Stimulated activated CD8-positive, alpha-beta memory T cell treated with anti-CD3 and anti-CD28 coated beads, Interleukin-4, amount 100 ng/mL, for 48 hours (primary cell): ENCODE measurements around the gene FBXO9.
"Not testable (repeated sequence)": the region's sequence is repeated elsewhere in the genome, so short reads cannot be mapped to it uniquely, and the experiment has no call there.

Experiments used
- DNase-seq: peaks from one replicate; pipeline ENCODE4 v3.0.0-alpha.2; 2020

FBXO9 gene

DNA sequence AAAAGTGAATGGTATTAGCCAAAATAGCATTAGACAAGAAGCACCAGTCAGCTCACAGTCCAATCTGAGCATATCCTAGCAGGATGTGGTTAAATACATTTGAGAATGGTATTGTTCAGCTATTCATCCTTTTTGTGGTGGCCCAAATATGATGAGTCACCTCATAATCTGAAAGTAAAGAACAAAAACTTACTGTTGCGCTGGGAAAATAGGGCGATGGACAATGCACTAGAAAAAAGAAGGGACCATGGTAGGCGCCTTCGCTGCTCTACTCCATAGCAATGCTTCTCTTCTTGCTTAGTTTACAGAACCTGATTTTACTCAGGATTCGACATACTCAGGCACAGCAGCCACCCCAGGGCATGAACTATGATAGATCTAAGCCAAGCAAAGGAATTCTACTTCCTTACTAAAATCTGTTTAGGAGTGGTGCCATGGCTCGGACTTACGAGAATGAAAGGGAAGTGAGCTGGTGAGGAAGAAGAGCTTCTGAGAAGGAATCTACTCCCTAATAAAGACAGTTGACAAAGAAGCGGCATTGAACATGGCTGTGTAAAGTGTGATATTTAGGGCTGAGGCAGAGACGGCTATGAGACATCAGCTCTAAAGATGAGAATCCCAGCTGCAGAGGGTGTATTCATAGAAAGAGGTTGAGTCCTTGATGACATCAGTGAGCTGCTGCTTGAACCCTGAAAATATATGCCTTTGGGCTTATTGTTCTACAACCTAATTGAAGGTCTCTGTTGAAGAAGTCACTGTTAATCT is 16.6 kb upstream of the FBXO9 start:
- no peak for DNase-seq

- DNase-seq = no peak
Measured at GRCh38 chr6:53049415-53049814, 15.8 kb upstream of the FBXO9 start.

- DNase-seq = not testable (repeated sequence)
Measured at GRCh38 chr6:53052152-53052551, 13.1 kb upstream of the FBXO9 start.

DNA sequence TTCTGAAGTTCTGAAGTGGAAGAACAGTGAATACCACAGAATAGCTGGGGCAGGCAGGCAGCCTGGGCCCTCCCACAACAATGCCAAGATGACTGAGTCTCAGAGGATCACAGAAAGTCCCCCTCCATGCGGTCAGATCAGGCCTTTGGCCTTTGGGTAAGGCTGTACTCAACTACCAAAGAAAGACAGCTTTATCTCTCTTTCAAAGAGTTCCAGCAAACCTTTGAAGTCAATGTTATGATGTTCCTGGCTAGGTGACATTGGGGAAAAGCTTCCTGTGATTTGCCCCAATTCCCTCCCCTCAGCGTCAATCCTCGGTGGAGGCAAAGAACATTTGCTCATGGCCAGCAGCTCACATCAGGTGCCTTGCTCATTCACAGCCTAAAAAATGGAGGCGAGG is 10.7 kb upstream of the FBXO9 start:
- no peak for DNase-seq

DNA sequence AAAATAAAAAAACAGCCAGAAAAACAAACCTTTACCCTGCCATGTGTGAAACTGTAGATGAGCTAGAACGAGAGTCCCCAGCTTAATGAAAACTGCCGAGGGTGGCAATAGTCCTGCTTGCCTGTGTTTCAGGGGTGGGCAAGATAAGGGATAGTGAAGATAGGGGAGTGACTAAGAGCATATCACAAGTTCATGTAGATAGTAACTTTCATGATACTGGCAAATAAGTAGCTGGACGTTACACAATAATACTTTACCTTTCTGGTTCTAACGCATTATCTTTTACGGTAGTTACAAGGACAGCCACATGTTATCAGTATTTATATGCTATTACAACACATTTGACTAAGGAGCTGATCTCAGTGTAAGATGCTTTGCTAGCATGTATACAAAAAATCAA is 9.3 kb upstream of the FBXO9 start:
- DNase-seq = no peak

DNA sequence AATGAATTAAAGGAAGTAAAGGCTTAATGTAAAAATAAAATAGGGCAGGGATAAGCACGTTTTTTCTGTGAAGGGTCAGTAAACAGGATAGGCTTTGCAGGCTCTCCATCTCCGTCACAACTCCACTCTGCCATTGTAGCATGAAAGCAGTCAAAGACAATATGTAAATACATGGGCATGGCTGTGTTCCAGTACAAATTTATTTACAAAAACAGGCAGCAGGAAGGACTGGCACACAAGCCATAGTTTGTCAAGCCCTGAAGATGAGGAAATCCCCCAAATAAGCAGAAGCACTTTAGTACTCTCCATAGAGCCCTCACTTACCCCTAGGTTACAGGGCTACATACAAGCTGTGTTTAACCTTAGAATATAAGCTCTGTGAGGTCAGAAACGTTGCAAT is 8.9 kb upstream of the FBXO9 start:
- no peak for DNase-seq

DNA sequence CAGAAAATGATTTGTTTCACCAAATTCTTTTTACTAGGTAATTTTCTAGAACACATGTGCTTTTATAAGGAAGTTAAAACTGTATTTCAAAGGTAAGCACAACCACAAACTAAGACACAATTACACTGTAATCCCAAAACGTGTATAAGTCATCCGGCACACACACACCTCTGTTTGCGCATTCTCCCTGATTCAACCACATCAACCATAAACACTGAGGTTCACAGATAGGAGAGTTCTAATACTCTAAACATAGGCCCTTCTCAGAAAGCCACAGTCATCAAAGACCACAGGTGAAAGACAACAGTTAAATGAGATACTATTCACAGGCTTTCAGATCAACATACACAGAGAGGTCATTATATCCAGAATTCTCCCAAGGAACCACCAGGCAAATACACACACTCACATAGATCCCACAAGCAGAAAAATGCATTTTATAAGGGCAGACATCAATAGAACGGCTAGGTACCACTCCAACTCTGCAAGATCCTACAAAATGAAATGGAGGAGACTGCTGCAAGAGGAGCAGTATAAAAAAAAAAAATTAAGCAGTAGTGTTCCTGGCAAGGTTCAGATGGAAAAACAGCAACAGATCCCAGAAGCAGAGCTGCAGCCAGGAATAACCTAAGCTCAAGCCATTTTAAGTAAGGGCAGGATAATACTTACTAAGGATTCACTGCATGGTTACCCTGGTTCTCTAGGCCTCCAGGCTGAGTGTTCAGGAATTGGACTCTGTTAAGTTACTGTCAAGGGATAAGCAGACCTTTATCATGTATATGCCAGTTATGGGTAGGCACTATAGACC is 6.6 kb upstream of the FBXO9 start:
- no peak for DNase-seq

GRCh38 chr6:53059648-53060589 is 5.3 kb upstream of the FBXO9 start:
- no peak for DNase-seq

GRCh38 chr6:53062169-53062539 is 3.0 kb upstream of the FBXO9 start:
- no peak for DNase-seq

- not testable (repeated sequence) for DNase-seq
Measured at GRCh38 chr6:53064255-53064654, 949 bp upstream of the FBXO9 start.

DNA sequence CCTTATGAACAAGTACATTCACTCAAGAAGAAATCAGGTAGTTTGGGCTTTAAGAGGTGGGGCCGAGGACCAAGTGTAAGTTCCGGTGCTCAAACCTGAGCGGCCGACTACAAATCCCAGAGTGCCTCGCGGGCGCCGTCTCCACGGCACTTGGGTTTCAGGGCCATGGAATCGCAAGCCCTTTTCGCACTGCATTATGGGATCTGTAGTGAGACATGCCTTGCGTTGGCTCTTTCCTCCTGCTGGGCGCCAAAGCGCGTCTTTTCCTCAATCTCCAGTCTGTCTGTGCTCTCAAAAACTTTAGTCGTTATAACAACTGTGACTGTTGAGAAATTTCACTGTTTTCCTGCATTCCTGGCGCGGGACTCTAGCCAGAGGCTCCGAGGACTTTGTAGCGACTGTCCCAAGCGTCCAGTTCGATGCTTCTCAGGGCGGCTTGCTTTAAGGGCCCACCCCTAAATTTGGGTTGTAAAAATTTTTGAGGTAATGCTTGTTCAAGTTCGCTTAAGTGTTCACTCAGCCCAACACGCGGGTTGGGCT is 408 bp upstream of the FBXO9 start:
- peak; percentile 94 for DNase-seq

- DNase-seq = peak; percentile 61
Measured at GRCh38 chr6:53066077-53066417, 843 bp downstream of the FBXO9 start.

GRCh38 chr6:53066874-53067706 is 1.9 kb downstream of the FBXO9 start:
- DNase-seq = no peak

- DNase-seq = no peak
Measured at GRCh38 chr6:53067849-53068361, 2.7 kb downstream of the FBXO9 start.

GRCh38 chr6:53069427-53069826 is 4.2 kb downstream of the FBXO9 start:
- DNase-seq = no peak

GRCh38 chr6:53070806-53071205 is 5.6 kb downstream of the FBXO9 start:
- no peak for DNase-seq

DNA sequence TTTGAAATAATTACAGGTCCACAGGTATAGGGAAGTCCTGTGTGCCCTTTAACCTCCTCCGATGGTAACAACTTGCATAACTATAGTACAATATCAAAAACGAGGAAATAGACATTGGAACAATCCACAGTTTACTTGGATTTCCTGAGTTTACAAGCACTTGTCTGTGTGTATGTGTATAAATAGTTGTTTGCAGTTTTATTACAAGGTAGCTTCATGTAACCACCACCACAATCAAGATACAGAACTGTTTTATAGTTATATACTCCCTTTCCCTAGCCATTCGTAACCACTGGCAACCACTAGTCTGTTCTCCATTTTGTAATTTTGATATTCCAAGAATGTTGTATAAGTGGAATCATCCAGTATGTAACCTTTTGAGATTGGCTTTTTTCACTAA is 9.1 kb downstream of the FBXO9 start:
- no peak for DNase-seq

DNA sequence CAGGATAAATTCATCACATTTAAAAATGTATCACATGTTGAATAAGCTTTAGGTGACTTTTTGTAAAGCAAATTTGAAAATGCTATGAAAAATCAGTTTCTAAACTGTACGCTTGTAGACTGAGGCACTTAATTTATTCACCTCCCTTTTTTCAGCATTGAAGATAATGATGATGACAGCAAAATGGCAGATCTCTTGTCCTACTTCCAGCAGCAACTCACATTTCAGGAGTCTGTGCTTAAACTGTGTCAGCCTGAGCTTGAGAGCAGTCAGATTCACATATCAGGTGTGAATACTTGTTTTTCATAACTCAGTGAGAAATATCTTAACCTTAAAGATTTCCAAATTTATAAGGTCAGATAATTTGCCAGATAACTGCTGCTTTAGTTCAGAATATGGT is 15.6 kb downstream of the FBXO9 start:
- DNase-seq = no peak

DNA sequence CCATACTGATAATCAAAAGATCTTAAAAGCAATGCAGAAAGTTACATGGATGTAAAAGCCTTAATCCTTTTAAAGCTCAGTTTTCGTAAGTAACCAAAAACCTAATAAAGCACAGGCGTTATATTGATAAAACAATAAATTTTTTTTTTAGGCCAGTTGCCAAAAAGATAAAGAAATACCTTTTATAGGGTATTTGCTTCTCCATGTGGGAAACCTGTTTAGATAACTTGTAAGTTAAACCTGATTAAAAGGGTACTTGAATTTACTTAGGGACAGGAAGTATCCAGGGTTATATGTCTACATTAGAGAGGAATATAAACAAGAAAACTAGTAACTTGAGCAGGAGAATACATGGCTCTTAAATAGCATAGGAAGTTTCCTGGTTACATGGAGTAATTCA is 21.1 kb downstream of the FBXO9 start:
- DNase-seq = no peak

GRCh38 chr6:53089948-53090347 is 24.7 kb downstream of the FBXO9 start:
- no peak for DNase-seq

DNA sequence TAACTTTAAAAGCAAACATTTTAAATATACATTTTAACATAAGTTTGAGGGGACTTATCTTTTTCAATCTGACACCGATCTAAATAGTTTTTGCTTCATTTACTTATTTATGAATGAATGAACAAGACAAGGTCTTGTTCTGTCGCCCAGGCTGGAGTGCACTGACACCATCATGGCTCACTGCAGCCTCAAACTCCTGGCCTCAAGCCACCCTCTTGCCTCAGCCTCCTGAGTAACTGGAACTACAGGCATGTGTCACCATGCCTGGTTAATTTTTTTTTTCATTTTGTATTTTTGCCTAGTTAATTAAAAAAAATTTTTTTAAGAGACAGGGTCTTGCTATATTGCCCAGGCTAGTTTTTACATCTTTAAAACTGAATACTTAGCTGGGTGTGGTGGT is 25.4 kb downstream of the FBXO9 start:
- DNase-seq = no peak

GRCh38 chr6:53095270-53095669 is 30.1 kb downstream of the FBXO9 start:
- no peak for DNase-seq
